ENCODE data around the gene ICA1L. TPM values are rescaled to one million over a fixed set of nuclear protein-coding genes. Genes with fewer than 3 reads are reported as not detected.
"Not testable (repeated sequence)": the region's sequence is repeated elsewhere in the genome, so short reads cannot be mapped to it uniquely, and the experiment has no call there.

ICA1L gene
- total RNA-seq, 1 experiment from 2014 or later, result 4.5 TPM

- H3K4me2 ChIP-seq (ENCODE audit: insufficient read depth, insufficient read length, low read length); H3K18ac ChIP-seq (ENCODE audit: insufficient read length, low read depth, low read length); H3K4ac ChIP-seq (ENCODE audit: low read depth, low read length); H4K5ac ChIP-seq (ENCODE audit: insufficient read length, low read depth, low read length); H4K91ac ChIP-seq (ENCODE audit: insufficient read length, low read depth, low read length); H2BK20ac ChIP-seq (ENCODE audit: low read depth, low read length, poor library complexity, severe bottlenecking); H4K8ac ChIP-seq (replicated peaks; ENCODE audit: insufficient read length, low read depth, low read length); H3K4me1 ChIP-seq (ENCODE audit: insufficient read depth, low read length); H2AFZ ChIP-seq (ENCODE audit: low read length); H3K9me3 ChIP-seq (ENCODE audit: control insufficient read depth, low read depth, low read length); H3K27me3 ChIP-seq (ENCODE audit: insufficient read depth, low read length); H3K14ac ChIP-seq (ENCODE audit: insufficient read depth, low read length); H3K79me2 ChIP-seq (ENCODE audit: insufficient read depth, low read length); H4K20me1 ChIP-seq (ENCODE audit: control insufficient read depth, insufficient read depth, insufficient read length); H2BK5ac ChIP-seq (ENCODE audit: insufficient read length, low read length); H3K9ac ChIP-seq (ENCODE audit: extremely low read depth, insufficient read length, low read length); H2BK15ac ChIP-seq (ENCODE audit: low read depth, low read length); H2AK5ac ChIP-seq (ENCODE audit: insufficient read length, low read length); H3K4me3 Mint-ChIP-seq; H3K56ac ChIP-seq (ENCODE audit: insufficient read length, low read depth, low read length); H3T11ph ChIP-seq (ENCODE audit: low read length); H3K23ac ChIP-seq (ENCODE audit: insufficient read length, low read depth, low read length); H3K9me3 Mint-ChIP-seq; H3K27ac ChIP-seq (ENCODE audit: insufficient read length, low read depth, low read length); H2BK120ac ChIP-seq (ENCODE audit: low read depth, low read length, poor library complexity, severe bottlenecking); H2BK12ac ChIP-seq (ENCODE audit: insufficient read length, low read depth, low read length); H3K27me3 Mint-ChIP-seq (ENCODE audit: low read depth); H3K79me1 ChIP-seq (ENCODE audit: insufficient read depth, low read depth, low read length, poor library complexity, severe bottlenecking); H3K23me2 ChIP-seq (ENCODE audit: insufficient read length, low read depth, low read length, poor library complexity, severe bottlenecking): not testable (repeated sequence)
- peak; percentile 77 for DNase-seq
- Mint-ChIP-seq H3K4me1 (peaks cover 22 to 26% of the 10 kb centered on the region in 2 experiments), H3K27ac (peak overlapping the region in 2 of 3 experiments; percentile 63 to 76; a peak in 3 of 7 replicates), H3K36me3 (ENCODE audit: insufficient read depth in 1 of 3, low read depth in 3 of 3) (peaks cover 3 to 15% (median 11%) of the 10 kb centered on the region in 3 experiments)
- WGBS (ENCODE audit: extremely low coverage, insufficient read length, low lambda C conversion rate), result no CpG with 5 or more reads among the region's 9 CpGs
Measured at GRCh38 chr2:202805911-202806310, 65.7 kb downstream of the ICA1L start.
